Measurements from ENCODE around the gene EMCN. TPM values are rescaled to one million over a fixed set of nuclear protein-coding genes. Genes with fewer than 3 reads are reported as not detected.

Gene EMCN
- total and polyA plus RNA-seq, 2 of the 8 experiments (the other 6 are each of a cell fraction or from before 2014, with no cell fraction given) = not detected

- WGBS, 2 experiments (ENCODE audit: extremely low coverage in 1 of 2, insufficient coverage in 1 of 2, insufficient read length in 1 of 2, insufficient replicate concordance in 2 of 2, low coverage in 1 of 2, low lambda C conversion rate in 2 of 2, missing lambda C conversion rate in 1 of 2) = 88% methylated on average over 3 of the region's 3 CpGs; no CpG with 5 or more reads in 1 of the 2 experiments
- no peak for DNase-seq (ENCODE audit: low read depth in 1 of 2, low spot score in 2 of 2)
- CTCF ChIA-PET (ENCODE audit: partially characterized antibody) = no interaction called here
- TF ChIP-seq JUND (IDR thresholded peaks at IDR 0.05; ENCODE audit: low read length) (no peak), TBP (IDR thresholded peaks at IDR 0.05; ENCODE audit: low read depth, low read length) (no peak), JUN (IDR thresholded peaks at IDR 0.05; ENCODE audit: low read depth, low read length) (no peak), RNF2 (IDR thresholded peaks at IDR 0.05; ENCODE audit: borderline replicate concordance, low read depth, low read length, missing control alignments, poor library complexity, severe bottlenecking) (no peak), KDM5A (IDR thresholded peaks at IDR 0.05; ENCODE audit: low read length) (no peak), TAF7 (optimal IDR thresholded peaks at IDR 0.05; ENCODE audit: borderline replicate concordance, low read depth, low read length) (no peak), HDAC2 (IDR thresholded peaks at IDR 0.05; ENCODE audit: borderline replicate concordance in 1 of 2, low read depth in 2 of 2, low read length in 2 of 2) (no peak), RAD21 (IDR thresholded peaks at IDR 0.05 in 1 of 2, conservative IDR thresholded peaks at IDR 0.05 in 1 of 2; ENCODE audit: low read depth in 2 of 2, low read length in 2 of 2) (no peak)
- TF ChIP-seq, protein P1, sequence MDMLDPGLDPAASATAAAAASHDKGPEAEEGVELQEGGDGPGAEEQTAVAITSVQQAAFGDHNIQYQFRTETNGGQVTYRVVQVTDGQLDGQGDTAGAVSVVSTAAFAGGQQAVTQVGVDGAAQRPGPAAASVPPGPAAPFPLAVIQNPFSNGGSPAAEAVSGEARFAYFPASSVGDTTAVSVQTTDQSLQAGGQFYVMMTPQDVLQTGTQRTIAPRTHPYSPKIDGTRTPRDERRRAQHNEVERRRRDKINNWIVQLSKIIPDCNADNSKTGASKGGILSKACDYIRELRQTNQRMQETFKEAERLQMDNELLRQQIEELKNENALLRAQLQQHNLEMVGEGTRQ (IDR thresholded peaks at IDR 0.05; ENCODE audit: low read length) = no peak
Measured at GRCh38 chr4:100566396-100566795, 48.6 kb upstream of the EMCN start.

More at GRCh38 chr4:100566396-100566795, 48.6 kb upstream of the EMCN start:
- Histone ChIP-seq H3K56ac (replicated peaks; ENCODE audit: insufficient read length, low read depth, low read length) (no peak overlapping the region), H2BK15ac (ENCODE audit: low read length) (no peak overlapping the region), H3K4me1 (replicated peaks in 1 of 4; ENCODE audit: control insufficient read depth in 3 of 4, insufficient read depth in 4 of 4, low read length in 3 of 4) (no peaks in the 10 kb centered on the region), H3K4me2 (ENCODE audit: insufficient read depth in 1 of 2, low read depth in 2 of 2, low read length in 2 of 2) (no peak overlapping the region), H3K23ac (ENCODE audit: insufficient read length) (no peak overlapping the region), H3K36me3 (ENCODE audit: control insufficient read depth in 2 of 4, insufficient read depth in 4 of 4, low read length in 3 of 4) (no peaks in the 10 kb centered on the region), H3K4ac (replicated peaks; ENCODE audit: insufficient read length, low read depth, low read length) (no peak overlapping the region), H3K79me2 (ENCODE audit: control insufficient read depth in 1 of 2, insufficient read depth in 2 of 2, low read length in 2 of 2) (no peaks in the 10 kb centered on the region), H3K9ac (replicated peaks in 1 of 4; ENCODE audit: extremely low read depth in 1 of 4, low read depth in 3 of 4, low read length in 3 of 4) (no peak overlapping the region), H3K4me3 (ENCODE audit: extremely low read depth in 1 of 4, insufficient read depth in 2 of 4, low read depth in 3 of 4, low read length in 4 of 4) (no peak overlapping the region), H3K23me2 (ENCODE audit: low read depth, low read length) (no peaks in the 10 kb centered on the region; the same call in 1 of the 2 replicates), H3K9me3 (ENCODE audit: insufficient read depth in 2 of 2, low read depth in 1 of 2, low read length in 1 of 2) (no peaks in the 10 kb centered on the region), H4K91ac (replicated peaks; ENCODE audit: insufficient read length, low read length) (no peak overlapping the region), H2BK5ac (ENCODE audit: low read depth, low read length) (no peak overlapping the region), H2AFZ (ENCODE audit: low read length) (no peak overlapping the region), H3K27me3 (replicated peaks in 1 of 4; ENCODE audit: control insufficient read depth in 3 of 4, extremely low read depth in 1 of 4, insufficient read depth in 3 of 4, low read length in 3 of 4) (no peaks in the 10 kb centered on the region), H3K18ac (ENCODE audit: extremely low read depth, low read length) (no peak overlapping the region), H4K8ac (ENCODE audit: extremely low read depth, insufficient read depth, low read length) (no peak overlapping the region), H2BK12ac (ENCODE audit: low read depth, low read length) (no peak overlapping the region), H3K14ac (ENCODE audit: insufficient read length) (no peak overlapping the region), H4K20me1 (replicated peaks in 1 of 2; ENCODE audit: control insufficient read depth in 1 of 2, insufficient read depth in 2 of 2, low read length in 2 of 2) (no peaks in the 10 kb centered on the region), H2BK20ac (ENCODE audit: low read length) (no peak overlapping the region), H3K79me1 (ENCODE audit: low read depth, low read length) (no peaks in the 10 kb centered on the region), H4K5ac (ENCODE audit: insufficient read length, low read depth, low read length) (no peak overlapping the region), H3K27ac (ENCODE audit: low read depth, low read length) (no peak overlapping the region), H2BK120ac (replicated peaks; ENCODE audit: low read depth, low read length) (no peak overlapping the region), H2AK5ac (ENCODE audit: low read depth, low read length) (no peak overlapping the region)
- no peak for FAIRE-seq
- POLR2A ChIA-PET (ENCODE audit: partially characterized antibody) = no interaction called here
